ENCODE measurements around the gene CTDSP2. TPM values are rescaled to one million over a fixed set of nuclear protein-coding genes. Genes with fewer than 3 reads are reported as not detected.

Gene CTDSP2
- total and polyA plus RNA-seq, 2 of the 8 experiments (the other 6 are each of a cell fraction or from before 2014, with no cell fraction given): 71.3 to 91.7 TPM

DNA sequence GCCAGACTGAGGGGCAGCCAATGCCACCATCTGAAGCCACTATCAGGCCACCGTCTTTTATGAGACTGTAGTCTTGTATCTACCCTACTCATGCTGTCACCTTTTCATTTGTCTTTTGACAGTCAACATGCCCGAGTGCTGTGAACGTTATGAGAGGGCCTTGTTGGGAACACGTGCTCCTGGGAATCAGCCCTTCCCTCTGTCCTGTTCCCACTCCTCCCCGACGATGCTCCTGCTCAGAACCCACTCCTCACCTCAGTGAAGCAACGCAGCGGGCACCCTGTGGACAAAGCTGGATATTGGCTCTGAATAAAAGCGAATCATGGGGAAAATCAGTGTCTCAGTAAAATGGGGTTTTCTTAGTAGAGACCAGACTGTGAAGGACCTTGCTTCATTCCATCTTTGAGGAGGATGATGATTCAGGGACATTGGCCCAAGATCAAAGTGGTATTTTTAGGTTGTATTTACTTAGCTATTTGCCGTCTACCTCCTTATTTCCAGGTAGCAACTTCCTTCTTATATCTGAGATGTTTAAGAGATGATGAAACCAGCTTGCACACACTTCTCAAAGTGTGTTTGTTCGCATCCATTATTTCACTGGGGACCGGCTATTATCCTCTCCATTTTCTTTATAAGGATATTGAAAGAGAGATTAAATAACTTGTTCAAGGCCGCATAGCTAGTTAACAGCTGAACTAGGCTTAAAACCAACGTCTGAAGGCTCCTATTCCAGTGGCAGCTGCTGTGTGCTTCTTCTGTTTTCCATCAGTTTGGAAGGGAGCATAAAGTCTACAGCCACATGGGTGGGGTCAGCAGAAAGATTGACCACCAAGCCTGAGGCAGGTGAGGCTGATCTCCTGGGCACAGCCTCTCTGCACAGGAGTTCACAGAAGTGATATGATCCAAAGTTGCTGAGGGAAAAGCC lies 43.9 kb upstream of the CTDSP2 start:
- Histone ChIP-seq H3K23me2 (ENCODE audit: low read depth, low read length) (no peaks in the 10 kb centered on the region; the same call in 1 of the 2 replicates), H4K8ac (ENCODE audit: extremely low read depth, insufficient read depth, low read length) (no peak overlapping the region), H3K9me3 (ENCODE audit: insufficient read depth in 2 of 2, low read depth in 1 of 2, low read length in 1 of 2) (no peaks in the 10 kb centered on the region), H3K4ac (replicated peaks; ENCODE audit: insufficient read length, low read depth, low read length) (no peak overlapping the region), H2BK5ac (ENCODE audit: low read depth, low read length) (no peak overlapping the region; the same call in 1 of the 2 replicates), H2BK12ac (ENCODE audit: low read depth, low read length) (peak overlapping the region; percentile 94; the same call in 1 of the 2 replicates), H3K56ac (replicated peaks; ENCODE audit: insufficient read length, low read depth, low read length) (no peak overlapping the region), H4K91ac (replicated peaks; ENCODE audit: insufficient read length, low read length) (no peak overlapping the region), H3K4me3 (ENCODE audit: extremely low read depth in 1 of 4, insufficient read depth in 2 of 4, low read depth in 3 of 4, low read length in 4 of 4) (no peak overlapping the region), H2BK120ac (replicated peaks; ENCODE audit: low read depth, low read length) (no peak overlapping the region), H3K79me2 (ENCODE audit: control insufficient read depth in 1 of 2, insufficient read depth in 2 of 2, low read length in 2 of 2) (no peaks in the 10 kb centered on the region), H2AK5ac (ENCODE audit: low read depth, low read length) (no peak overlapping the region), H4K20me1 (replicated peaks in 1 of 2; ENCODE audit: control insufficient read depth in 1 of 2, insufficient read depth in 2 of 2, low read length in 2 of 2) (no peaks in the 10 kb centered on the region), H3K27ac (ENCODE audit: low read depth, low read length) (no peak overlapping the region), H3K4me2 (ENCODE audit: insufficient read depth in 1 of 2, low read depth in 2 of 2, low read length in 2 of 2) (no peak overlapping the region), H3K23ac (ENCODE audit: insufficient read length) (no peak overlapping the region), H3K27me3 (replicated peaks in 1 of 4; ENCODE audit: control insufficient read depth in 3 of 4, extremely low read depth in 1 of 4, insufficient read depth in 3 of 4, low read length in 3 of 4) (no peaks in the 10 kb centered on the region; a peak in 1 of 7 replicates), H2AFZ (ENCODE audit: low read length) (no peak overlapping the region), H4K5ac (ENCODE audit: insufficient read length, low read depth, low read length) (no peak overlapping the region), H3K36me3 (ENCODE audit: control insufficient read depth in 2 of 4, insufficient read depth in 4 of 4, low read length in 3 of 4) (no peaks in the 10 kb centered on the region), H3K9ac (replicated peaks in 1 of 4; ENCODE audit: extremely low read depth in 1 of 4, low read depth in 3 of 4, low read length in 3 of 4) (no peak overlapping the region), H3K18ac (ENCODE audit: extremely low read depth, low read length) (no peak overlapping the region), H3K14ac (ENCODE audit: insufficient read length) (no peak overlapping the region), H3K4me1 (replicated peaks in 1 of 4; ENCODE audit: control insufficient read depth in 3 of 4, insufficient read depth in 4 of 4, low read length in 3 of 4) (peaks cover 5 to 34% (median 24%) of the 10 kb centered on the region in 4 experiments), H2BK20ac (ENCODE audit: low read length) (no peak overlapping the region), H2BK15ac (ENCODE audit: low read length) (no peak overlapping the region), H3K79me1 (ENCODE audit: low read depth, low read length) (no peaks in the 10 kb centered on the region)
- TF ChIP-seq SP4 (IDR thresholded peaks at IDR 0.05; ENCODE audit: low read length) (no peak), RXRA (IDR thresholded peaks at IDR 0.05; ENCODE audit: insufficient read depth, low read depth, low read length) (no peak), ZNF274 (IDR thresholded peaks at IDR 0.05; ENCODE audit: borderline replicate concordance, extremely low read depth, low read length) (no peak), FOSL1 (IDR thresholded peaks at IDR 0.05; ENCODE audit: insufficient read depth, low read depth, low read length) (no peak), NANOG (IDR thresholded peaks at IDR 0.05; ENCODE audit: insufficient read depth, low read depth, low read length, poor library complexity, severe bottlenecking) (no peak), HDAC6 (IDR thresholded peaks at IDR 0.05; ENCODE audit: low read depth, low read length) (no peak), CHD1 (IDR thresholded peaks at IDR 0.05; ENCODE audit: low read depth, low read length) (no peak), TBP (IDR thresholded peaks at IDR 0.05; ENCODE audit: low read depth, low read length) (no peak)
- TF ChIP-seq, protein P1, sequence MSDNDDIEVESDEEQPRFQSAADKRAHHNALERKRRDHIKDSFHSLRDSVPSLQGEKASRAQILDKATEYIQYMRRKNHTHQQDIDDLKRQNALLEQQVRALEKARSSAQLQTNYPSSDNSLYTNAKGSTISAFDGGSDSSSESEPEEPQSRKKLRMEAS (IDR thresholded peaks at IDR 0.05): no peak
- TF ChIP-seq, protein P2, sequence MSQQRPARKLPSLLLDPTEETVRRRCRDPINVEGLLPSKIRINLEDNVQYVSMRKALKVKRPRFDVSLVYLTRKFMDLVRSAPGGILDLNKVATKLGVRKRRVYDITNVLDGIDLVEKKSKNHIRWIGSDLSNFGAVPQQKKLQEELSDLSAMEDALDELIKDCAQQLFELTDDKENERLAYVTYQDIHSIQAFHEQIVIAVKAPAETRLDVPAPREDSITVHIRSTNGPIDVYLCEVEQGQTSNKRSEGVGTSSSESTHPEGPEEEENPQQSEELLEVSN (IDR thresholded peaks at IDR 0.05): no peak
- ChIA-PET POLR2A (ENCODE audit: partially characterized antibody) (interaction anchor here (0.7 to 4.5 kb wide), 6 partner anchors 19 to 54 kb away, joined by 3 to 40 read pairs (median 6); no protein-coding TSS in a partner anchor), CTCF (ENCODE audit: partially characterized antibody) (interaction anchor here (0.8 to 4.4 kb wide), 9 partner anchors 12 to 88 kb away, joined by 3 to 22 read pairs (median 4); partner anchors contain the start of gene CTDSP2)
- FAIRE-seq (no peak), DNase-seq (ENCODE audit: low read depth in 1 of 2, low spot score in 2 of 2) (no peak)
- 89% methylated on average over 14 of the region's 14 CpGs; no CpG with 5 or more reads in 1 of the 2 experiments for WGBS, 2 experiments (ENCODE audit: extremely low coverage in 1 of 2, insufficient coverage in 1 of 2, insufficient read length in 1 of 2, insufficient replicate concordance in 2 of 2, low coverage in 1 of 2, low lambda C conversion rate in 2 of 2, missing lambda C conversion rate in 1 of 2)

Data from H1 (cell line).